Measurements from ENCODE around the gene IL16.
"Not testable (repeated sequence)": the region's sequence is repeated elsewhere in the genome, so short reads cannot be mapped to it uniquely, and the experiment has no call there.

IL16 gene

DNA sequence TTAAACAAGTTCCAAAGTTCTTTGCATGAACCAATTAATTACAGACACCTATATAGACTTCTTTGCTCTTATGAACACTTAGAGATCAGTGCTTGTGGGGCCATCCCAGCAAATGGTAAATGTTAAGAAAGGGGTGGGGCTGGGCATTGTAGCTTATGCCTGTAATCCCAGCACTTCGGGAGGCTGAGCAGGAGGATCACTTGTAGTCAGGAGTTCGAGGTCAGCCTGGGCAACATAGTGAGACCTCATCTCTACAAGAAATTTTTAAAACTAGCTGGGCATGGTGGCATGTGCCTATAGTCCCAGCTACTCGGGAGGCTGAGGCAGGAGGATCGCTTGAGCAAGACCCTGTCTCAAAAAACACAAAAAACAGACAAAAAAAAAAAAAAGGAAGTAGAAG is 146.7 kb downstream of the IL16 start:
- DNase-seq, result no peak

DNA sequence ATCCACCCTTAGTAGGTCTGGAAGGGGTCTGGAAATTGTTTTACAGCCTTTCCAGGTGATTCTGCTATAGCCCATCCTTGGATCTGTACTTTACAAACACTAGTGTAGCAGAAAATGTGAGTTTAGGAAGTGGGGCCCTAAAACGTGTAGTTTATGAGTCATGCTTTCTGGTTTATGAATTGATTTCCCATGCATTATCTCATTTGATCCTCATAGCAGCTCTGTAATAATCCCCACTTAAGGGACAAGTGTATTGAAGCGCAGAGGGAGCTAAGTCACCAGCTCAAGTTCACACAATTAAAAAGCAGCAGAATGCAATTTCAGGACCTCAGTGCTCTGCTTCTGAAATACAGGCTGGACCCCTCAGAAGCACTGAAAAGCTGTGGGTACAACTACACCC is 149.9 kb downstream of the IL16 start:
- DNase-seq, result no peak

DNA sequence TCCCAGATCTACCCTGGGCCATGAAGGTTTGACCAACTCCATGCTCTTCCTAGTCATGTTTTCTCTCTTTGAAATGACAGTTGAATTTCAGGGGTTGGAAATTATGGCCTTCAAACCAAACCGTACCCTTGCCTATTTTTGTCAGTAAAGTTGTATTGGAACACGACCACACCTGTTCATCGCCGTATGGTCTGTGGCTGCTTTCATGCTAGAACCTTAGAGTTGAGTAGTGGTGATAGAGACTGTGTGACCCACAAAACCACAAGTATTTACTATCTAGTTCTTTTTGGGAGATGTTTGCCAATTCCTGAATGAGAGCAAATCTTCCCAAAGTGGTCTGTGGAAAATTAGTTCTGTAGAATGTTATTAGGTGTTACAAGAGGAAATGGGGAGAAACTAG is 151.2 kb downstream of the IL16 start:
- DNase-seq, result no peak

DNA sequence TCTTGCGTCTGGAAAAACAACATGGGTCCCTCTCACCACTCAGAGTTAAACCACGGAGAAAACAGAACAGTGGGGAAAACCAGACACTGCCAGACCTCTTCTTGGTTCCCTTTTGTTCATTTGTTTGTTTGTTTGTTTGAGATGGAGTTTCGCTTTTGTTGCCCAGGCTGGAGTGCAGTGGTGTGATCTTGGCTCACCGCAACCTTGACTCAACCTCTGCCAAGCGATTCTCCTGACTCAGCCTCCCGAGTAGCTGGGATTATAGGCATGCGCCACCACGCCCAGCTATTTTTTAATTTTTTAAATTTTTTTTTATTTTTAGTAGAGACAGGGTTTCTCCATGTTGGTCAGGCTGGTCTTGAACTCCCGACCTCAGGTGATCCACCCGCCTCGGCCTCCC is 152.0 kb downstream of the IL16 start:
- DNase-seq, result not testable (repeated sequence)

DNA sequence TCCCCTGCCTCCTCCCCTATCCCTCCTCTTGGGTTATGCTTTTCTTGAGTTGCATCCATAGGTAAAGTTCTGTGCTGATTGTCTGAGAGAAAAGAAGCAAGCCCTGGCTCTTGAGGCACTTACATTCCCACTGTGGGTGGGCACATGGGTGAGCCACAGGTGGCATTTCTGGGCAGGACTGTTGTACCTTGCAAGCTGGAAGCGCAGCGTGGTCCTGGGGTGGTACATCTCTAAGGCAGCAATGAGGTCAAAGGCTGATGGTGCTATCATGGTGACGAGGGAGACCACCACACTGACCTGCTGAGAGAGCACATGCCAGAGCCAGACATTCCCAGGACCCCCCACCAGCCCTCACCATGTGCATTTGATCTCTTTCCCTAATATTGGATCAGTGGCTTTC is 152.6 kb downstream of the IL16 start:
- DNase-seq, result no peak

DNA sequence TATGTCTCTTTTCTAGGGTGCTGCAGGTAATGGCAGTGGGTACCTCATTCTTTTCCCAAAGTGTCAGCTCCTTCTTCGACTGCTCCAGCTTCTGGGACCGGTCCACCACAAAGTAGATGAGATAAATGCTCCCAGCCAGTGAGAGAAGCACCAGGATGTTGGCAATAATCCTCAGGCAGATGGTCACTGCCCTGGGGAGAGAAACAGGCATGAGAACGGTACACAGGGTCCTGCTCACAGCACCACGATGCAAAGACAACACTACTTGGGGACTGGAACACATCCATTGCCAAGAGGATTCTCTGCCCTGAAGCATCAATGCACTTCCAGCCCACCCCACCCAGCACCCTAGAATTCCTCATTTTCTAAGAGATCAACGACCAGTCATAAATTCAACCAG is 155.0 kb downstream of the IL16 start:
- DNase-seq, result no peak

DNA sequence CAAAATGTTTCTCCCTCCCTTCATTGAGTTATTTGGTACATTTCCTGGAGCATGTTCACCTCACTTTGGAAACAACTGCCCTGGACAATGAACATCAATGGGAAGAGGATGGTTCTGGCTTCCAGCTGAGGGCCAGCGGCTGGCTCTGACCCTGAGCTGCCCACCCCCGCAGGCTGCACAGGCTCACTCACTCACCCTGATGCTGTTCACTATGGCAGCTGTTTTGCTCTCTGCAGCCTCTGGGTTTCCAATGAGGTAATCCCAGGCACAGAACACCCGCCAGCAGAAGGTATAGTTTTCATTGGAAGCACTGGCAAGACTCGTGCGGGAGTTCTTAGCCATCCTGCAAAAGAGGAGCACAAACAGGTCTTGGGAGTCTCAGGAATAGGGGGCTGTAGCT is 159.6 kb downstream of the IL16 start:
- DNase-seq, result no peak

DNA sequence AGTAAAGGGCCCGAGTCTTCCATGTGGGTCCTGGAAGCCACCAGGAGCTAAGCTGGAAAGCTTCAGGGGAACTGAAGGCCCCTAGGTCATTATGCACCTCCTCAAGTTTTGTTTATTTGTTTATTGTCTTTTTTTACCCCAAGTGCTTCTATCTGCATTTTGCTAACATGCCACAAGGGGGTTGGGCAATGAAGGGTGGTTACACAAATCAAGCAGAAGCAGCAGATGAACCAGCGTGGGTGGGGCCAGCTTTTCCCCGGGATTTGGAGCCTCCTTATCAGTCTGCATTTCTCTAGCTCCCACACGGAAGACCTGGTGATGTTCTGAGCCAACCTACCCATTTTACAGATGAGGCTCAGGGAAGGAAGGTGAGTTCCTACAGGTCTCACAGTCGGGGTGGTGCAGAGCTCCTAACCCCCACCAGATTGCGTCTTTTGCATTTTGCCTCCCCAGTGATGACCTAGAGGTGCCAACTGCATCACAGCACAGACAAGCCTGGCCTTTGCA is 160.6 kb downstream of the IL16 start:
- no peak for DNase-seq

DNA sequence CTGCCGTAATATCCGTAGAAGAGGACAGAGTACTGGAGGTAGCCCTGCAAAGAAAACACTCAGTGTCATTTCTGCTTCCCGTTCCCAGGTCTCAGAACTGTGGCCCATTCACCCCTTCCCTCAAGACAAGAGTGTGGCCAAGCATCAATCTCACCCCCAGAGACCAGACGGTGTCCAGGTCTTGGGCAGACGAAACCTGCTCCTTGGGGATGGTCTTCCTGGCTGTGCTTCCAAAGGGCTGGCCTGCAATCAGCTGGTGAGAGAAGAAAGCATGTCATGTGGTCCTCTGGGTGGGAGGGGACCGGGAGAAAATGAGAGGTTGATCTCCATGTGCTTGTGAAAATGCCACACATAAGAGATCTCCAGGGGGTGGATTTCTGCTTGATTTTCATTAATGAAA is 161.6 kb downstream of the IL16 start:
- DNase-seq, result no peak

DNA sequence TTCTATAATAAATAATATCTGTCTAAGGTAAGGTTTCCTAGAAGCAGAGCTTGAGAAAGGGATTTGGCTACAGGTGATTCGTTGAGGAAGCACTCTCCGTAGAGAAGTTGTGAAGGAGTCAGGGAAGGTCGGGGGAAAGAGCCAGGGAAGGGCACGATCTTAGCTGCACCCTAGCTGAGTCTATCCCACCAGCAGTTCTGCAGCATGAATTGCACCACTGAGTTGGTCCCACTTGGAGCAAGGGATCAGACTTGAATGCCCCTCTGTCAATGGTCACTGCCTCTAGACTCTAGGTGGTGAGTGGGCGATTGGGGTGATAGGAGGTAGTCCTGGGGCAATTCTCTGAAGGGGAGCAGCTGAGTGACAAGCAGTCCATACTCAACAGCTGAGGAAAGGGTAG is 163.8 kb downstream of the IL16 start:
- DNase-seq, result no peak

DNA sequence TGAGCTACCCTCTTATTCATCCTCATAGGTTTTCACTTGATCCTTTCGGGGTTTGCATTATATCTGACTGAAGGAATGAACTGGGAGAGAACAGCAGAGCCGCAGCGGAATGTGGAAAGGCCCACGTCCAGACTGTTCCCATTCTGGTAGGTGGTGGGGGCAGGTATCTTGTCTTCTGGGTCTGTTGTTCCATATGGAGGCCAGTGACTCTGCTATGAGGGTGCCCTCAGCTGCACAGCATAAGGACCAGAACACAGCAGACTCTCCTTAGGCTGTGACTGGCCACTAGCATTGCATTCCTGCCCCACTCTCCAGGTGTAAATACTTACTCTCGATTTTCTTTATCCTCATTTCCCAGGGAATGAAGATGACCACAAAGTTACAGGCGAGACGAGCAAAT is 165.2 kb downstream of the IL16 start:
- no peak for DNase-seq

DNA sequence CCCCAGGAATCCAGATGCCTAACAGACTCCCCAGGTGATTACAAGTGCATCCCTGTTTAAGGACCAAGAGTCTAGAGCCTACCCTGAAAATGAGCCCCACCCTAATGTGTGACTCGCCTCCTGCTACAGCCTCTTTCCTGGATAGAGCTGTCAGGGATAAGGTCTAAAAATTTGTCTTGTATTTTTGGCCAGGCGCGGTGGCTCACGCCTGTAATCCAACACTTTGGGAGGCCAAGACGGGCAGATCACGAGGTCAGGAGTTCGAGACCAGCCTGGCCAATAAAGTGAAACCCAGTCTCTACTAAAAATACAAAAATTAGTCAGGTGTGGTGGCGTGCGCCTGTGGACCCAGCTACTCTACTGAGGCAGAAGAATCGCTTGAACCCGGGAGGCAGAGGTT is 166.1 kb downstream of the IL16 start:
- DNase-seq, result no peak

DNA sequence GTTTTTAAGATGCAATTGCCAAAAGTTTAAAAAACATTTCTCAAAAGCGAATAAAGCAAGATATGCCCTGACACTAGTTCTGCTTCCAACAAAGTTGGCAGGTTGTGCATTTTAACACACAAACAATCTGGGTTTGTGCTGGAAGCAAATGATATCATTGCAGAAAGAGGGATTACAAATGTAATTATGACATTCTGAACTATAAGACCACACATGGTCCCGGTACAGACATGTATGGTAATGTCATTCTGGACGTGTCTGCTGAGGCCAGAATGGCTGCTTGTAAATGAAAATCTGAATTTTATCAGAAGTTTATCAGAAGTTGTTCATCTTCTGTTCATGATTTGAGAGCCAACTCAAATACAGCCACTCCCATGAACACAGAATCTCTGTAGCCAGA is 166.6 kb downstream of the IL16 start:
- DNase-seq, result no peak
